Measurements from ENCODE around the gene C8A.

DNA sequence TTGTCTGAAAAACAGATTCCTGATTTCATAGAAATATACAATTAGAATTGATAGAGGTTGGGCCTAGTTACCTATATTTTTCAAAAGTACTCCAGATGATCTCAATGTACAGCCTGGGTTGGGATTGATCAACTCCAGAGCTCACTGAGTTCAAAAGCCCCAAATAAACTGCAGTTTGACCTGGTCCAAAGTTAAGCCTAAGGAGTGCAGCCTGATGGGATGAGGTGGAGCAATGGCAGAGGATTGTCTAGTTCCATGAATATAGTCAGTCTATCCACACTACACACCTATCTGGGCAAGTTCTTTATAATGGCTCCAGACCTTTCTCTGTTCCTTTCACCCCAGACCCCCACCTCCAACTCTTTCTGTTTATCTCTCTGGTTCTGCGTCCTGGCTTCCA, 49.2 kb downstream of the C8A start:
- TF ChIP-seq POLR2AphosphoS5 (IDR thresholded peaks at IDR 0.05; ENCODE audit: low read depth, low read length) (no peak), POLR2A (IDR thresholded peaks at IDR 0.05; ENCODE audit: low read depth, low read length) (no peak), TAF1 (IDR thresholded peaks at IDR 0.05; ENCODE audit: low read depth, low read length) (no peak), SPI1 (IDR thresholded peaks at IDR 0.05; ENCODE audit: low read depth, low read length) (no peak), PAX5 (IDR thresholded peaks at IDR 0.05; ENCODE audit: insufficient read depth, low read length, severe bottlenecking) (no peak)

Data from GM12891 (cell line).